AG09319 (cell line): Measurements from ENCODE around the gene ATP8B2.
"Not testable (repeated sequence)": the region's sequence is repeated elsewhere in the genome, so short reads cannot be mapped to it uniquely, and the experiment has no call there.

Experiments
- DNase-seq: peaks from one replicate; pipeline ENCODE4 v3.0.0-alpha.2; 2010; ENCODE audit warnings: low read depth; ENCODE audit errors: extremely low read depth
- TF ChIP-seq, protein P1 (sequence below): IDR thresholded peaks from 2 replicates; pipeline ENCODE4 v1.5.1; 2011; ENCODE audit warnings: low read depth, mild to moderate bottlenecking, inconsistent platforms, low read length, moderate library complexity

The ATP8B2 gene

DNA sequence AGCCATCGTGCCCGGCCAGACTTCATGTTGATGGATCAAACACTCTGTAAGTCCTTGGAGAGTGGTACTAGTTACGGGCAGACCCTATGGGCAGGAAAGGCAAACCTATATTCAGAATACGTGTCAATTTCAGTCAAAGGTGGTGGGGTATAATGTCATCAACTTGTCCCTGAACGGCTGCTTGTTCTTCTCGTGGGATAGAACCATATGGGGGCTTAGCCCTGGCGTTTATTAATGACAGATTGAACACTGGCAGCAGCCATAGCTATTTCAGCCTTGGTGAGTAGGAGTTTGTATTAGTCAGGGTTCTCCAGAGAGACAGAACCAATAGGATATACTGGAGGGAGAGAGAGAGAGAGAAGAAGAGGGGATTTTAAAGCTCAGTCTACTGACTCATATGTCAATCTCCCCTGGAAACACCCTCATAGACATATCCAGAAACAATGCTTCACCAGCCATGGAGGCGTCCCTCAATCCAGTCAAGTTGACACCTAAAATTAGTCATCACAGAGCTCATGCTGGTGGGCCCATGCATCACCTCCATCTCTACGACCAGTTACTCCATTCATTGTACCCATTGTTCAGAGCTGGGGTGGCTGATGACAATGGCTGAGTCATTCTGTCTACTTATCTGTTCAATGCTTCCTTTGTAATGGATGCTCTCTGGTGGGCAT, 20.5 kb upstream of the ATP8B2 start:
- TF ChIP-seq, protein P1, sequence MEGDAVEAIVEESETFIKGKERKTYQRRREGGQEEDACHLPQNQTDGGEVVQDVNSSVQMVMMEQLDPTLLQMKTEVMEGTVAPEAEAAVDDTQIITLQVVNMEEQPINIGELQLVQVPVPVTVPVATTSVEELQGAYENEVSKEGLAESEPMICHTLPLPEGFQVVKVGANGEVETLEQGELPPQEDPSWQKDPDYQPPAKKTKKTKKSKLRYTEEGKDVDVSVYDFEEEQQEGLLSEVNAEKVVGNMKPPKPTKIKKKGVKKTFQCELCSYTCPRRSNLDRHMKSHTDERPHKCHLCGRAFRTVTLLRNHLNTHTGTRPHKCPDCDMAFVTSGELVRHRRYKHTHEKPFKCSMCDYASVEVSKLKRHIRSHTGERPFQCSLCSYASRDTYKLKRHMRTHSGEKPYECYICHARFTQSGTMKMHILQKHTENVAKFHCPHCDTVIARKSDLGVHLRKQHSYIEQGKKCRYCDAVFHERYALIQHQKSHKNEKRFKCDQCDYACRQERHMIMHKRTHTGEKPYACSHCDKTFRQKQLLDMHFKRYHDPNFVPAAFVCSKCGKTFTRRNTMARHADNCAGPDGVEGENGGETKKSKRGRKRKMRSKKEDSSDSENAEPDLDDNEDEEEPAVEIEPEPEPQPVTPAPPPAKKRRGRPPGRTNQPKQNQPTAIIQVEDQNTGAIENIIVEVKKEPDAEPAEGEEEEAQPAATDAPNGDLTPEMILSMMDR: no peak
- no peak for DNase-seq

DNA sequence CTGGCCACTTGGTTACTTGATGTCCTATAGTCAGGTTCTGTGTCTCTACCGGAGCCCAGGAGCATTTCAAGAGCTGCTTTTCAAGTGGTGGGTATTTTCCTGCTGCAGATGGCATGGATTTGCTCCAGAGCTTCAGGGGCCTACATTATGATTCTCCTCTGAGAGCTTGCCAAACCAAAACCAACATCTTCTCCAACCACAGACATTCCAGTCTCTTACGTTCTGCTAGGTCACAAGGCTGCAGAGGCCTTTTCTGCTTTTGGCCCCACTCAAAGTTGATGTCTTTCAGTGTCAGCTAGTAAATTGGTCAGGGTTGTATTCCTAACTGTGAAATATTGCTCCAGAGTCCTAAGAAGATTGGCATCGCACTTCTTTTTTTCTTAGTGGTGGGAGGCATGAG, 19.2 kb upstream of the ATP8B2 start:
- DNase-seq: no peak

DNA sequence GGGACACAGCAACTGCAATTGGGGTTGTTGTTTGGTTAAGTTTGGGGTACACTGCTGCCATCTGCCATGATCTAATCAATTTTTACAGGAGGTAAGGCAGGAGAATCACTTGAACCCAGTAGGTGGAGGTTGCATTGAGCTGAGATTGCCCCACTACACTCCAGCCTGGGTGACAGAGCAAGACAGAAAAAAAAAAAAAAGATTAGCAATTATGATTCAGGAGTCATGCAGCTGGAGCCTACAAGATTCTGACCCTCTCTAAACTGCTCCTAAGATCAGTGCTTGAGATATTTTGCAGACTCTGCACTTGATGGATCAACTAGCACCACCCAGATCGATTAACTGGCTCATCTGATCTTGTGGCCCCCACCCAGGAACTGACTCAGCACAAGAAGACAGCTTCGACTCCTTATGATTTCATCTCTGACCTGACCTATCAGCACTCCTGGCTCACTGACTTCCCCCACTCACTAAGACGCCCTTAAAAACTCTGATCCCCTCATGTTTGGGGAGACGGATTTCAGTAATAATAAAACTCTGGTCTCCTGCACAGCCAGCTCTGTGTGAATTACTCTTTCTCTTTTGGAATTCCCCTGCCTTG, 17.6 kb upstream of the ATP8B2 start:
- not testable (repeated sequence) for DNase-seq

More for the DNA sequence above, 19.2 kb upstream of the ATP8B2 start:
- TF ChIP-seq, protein P1: no peak

DNA sequence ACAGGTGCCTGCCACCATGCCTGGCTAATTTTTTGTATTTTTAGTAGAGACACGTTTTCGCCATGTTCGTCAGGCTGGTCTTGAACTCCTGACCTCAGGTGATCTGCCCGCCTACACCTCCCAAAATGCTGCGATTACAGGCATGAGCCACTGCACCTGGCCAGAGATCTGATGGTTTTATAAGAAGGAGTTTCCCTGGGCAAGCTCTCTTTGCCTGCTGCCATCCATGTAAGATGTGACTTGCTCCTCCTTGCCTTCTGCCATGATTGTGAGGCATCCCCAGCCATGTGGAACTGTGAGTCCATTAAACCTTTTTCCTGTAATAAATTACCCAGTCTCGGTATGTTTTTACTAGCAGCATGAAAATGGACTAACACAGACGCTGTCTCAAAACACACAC, 16.2 kb upstream of the ATP8B2 start:
- not testable (repeated sequence) for DNase-seq

DNA sequence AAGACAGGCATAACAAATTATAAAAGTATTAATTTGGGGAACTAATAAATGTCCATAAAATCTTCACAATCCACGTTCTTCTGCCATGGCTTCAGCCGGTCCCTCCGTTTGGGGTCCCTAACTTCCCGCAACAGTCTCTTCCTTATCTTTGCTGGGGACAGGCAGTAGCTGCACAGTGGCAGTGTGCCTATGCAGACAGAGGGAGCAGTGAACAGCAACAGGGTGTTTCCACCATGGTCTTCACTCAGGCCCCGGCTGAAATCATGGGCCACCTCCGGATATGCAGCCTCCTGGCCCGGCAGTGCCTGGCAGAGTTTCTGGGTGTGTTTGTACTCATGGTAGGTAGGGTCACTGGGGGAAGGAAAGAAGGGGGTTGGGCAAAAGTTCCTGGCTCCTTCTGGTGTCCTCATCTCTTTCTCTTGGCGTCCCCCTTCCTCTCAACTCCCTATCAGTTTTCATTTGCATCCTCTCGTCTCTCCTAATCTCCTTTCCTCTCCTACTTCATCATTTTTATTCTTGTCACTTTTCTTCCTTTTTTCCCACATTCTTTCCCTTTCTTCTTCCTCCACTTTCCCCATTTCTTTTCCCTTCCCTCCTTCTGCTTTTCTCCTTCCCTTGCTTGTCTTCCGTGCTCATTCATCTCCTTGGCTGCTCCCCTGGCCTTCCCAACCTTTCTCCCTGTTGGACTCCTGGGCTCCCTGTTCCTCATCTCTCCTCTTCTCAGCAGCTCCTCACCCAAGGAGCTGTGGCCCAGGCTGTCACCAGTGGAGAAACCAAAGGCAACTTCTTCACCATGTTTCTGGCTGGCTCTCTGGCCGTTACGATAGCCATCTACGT, 12.9 kb upstream of the ATP8B2 start:
- not testable (repeated sequence) for DNase-seq

DNA sequence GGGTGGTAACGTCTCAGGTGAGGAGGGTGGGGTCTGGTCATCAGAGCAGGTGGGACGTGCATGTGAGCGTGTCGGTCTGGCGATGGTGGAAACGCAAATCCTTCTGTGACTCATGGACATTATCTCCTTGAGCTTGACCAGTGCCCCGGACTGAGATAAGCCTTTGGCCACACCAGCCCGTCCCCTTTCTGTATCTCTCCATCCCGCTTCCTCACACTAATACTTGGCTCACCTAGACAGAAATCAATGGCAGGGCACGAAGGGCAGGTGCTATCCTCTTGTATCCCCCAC, 12.3 kb upstream of the ATP8B2 start:
- TF ChIP-seq, protein P1: no peak
- DNase-seq: no peak

DNA sequence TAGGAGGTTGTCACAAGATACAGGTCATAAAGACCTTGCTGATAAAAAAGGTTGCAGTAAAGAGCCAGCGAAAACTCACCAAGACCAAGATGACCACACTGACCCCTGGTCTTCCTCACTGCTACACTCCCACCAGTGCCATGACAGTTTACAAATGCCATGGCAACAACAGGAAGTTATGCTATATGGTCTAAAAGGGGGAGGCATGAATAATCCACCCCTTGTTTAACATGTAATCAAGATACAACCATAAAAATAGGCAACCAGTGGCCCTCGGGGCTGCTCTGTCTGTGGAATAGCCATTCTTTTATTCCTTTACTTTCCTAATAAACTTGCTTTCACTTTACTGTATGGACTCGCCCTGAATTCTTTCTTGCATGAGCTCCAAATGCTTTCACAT, 11.1 kb upstream of the ATP8B2 start:
- not testable (repeated sequence) for DNase-seq

DNA sequence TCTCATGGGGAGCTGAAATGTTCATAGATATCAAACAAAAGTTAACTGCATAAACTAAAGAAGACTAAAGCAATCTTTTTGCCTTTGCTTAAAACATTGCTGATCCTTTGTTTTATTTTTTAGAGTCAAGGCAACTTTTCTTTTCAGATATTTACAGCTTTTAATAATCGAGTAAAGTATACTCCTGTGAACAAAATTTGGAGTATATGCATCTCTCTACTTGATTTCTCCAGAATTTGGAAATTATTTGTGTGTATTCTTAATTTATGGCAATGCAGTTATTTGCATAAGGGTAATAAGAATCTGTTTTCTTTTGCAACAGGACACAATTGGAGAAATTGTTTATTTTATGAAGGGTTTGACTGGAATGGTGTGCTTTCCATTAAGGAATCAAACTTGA, 8.6 kb upstream of the ATP8B2 start:
- DNase-seq: no peak
- TF ChIP-seq, protein P1: no peak

DNA sequence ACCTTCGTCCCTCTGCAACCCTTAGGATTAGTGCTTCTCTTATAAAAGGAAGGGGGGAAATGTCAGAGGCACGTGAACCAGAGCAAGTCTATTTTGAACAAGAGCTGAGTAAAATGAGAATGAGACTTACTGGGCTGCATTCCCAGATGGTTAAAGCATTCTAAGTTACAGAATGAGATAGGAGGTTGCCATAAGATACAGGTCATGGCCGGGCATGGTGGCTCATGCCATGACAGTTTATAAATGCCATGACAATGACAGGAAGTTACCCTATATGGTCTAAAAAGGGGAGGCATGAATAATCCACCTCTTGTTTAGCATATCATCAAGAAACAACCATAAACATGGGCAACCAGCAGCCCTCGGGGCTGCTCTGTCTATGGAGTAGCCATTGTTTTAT, 6.9 kb upstream of the ATP8B2 start:
- TF ChIP-seq, protein P1: no peak
- no peak for DNase-seq
